Panc1 (cell line): Measurements from ENCODE around the gene FRMD4A.

Experiments used
- POLR2AphosphoS5 ChIP-seq: IDR thresholded peaks from 2 replicates; pipeline ENCODE4 v1.6.1; 2012; ENCODE audit warnings: mild to moderate bottlenecking, low read depth, low read length, moderate library complexity
- REST ChIP-seq, 2 experiments: IDR thresholded peaks; 2 replicates each; pipeline ENCODE4 v1.6.1; 2011 to 2012; ENCODE audit warnings: low read depth in 2 of 2, control low read depth in 1 of 2, low read length in 1 of 2, mild to moderate bottlenecking in 1 of 2, moderate library complexity in 1 of 2; ENCODE audit not compliant: insufficient read depth in 1 of 2
- SIN3A ChIP-seq: IDR thresholded peaks from 2 replicates; pipeline ENCODE4 v1.6.1; 2012; ENCODE audit warnings: low read depth, mild to moderate bottlenecking, low read length, moderate library complexity, borderline replicate concordance; ENCODE audit not compliant: insufficient read depth
- TCF7L2 ChIP-seq: IDR thresholded peaks from 2 replicates; pipeline ENCODE4 v1.6.1; 2011; ENCODE audit warnings: mild to moderate bottlenecking, low read depth, low read length, inconsistent platforms
- TF ChIP-seq, protein P1 (sequence below): fragments of 450-650 bp; IDR thresholded peaks from 2 replicates; pipeline ENCODE4 v1.5.1; 2017; ENCODE audit warnings: mild to moderate bottlenecking

DNA sequence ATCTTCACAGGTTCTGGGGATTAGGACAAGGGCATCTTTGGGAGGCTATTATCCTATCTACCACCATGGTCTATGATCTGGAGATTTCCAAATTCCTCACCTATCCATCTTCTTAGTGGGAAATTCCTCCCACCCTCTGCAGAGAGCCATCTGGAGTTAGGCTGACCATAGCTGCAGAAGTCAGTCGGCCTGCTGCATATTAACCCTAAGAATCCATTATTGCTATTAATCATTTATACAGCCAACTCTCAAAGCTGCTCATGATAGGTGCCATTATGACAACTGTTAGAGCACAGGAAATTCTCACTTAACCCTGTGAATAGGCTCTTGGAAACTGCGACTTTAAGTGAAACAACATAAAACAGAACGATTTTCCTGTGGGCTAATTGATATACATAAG, 60.4 kb downstream of the FRMD4A start:
- TF ChIP-seq REST (IDR thresholded peaks at IDR 0.05; ENCODE audit: insufficient read depth in 1 of 2, low read depth in 2 of 2, low read length in 1 of 2): no peak
- TF ChIP-seq, protein P1, sequence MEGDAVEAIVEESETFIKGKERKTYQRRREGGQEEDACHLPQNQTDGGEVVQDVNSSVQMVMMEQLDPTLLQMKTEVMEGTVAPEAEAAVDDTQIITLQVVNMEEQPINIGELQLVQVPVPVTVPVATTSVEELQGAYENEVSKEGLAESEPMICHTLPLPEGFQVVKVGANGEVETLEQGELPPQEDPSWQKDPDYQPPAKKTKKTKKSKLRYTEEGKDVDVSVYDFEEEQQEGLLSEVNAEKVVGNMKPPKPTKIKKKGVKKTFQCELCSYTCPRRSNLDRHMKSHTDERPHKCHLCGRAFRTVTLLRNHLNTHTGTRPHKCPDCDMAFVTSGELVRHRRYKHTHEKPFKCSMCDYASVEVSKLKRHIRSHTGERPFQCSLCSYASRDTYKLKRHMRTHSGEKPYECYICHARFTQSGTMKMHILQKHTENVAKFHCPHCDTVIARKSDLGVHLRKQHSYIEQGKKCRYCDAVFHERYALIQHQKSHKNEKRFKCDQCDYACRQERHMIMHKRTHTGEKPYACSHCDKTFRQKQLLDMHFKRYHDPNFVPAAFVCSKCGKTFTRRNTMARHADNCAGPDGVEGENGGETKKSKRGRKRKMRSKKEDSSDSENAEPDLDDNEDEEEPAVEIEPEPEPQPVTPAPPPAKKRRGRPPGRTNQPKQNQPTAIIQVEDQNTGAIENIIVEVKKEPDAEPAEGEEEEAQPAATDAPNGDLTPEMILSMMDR: no peak
- TF ChIP-seq POLR2AphosphoS5: no peak
- TF ChIP-seq SIN3A: no peak
- TF ChIP-seq TCF7L2: no peak
